ENCODE measurements around the gene MMP25.

DNA sequence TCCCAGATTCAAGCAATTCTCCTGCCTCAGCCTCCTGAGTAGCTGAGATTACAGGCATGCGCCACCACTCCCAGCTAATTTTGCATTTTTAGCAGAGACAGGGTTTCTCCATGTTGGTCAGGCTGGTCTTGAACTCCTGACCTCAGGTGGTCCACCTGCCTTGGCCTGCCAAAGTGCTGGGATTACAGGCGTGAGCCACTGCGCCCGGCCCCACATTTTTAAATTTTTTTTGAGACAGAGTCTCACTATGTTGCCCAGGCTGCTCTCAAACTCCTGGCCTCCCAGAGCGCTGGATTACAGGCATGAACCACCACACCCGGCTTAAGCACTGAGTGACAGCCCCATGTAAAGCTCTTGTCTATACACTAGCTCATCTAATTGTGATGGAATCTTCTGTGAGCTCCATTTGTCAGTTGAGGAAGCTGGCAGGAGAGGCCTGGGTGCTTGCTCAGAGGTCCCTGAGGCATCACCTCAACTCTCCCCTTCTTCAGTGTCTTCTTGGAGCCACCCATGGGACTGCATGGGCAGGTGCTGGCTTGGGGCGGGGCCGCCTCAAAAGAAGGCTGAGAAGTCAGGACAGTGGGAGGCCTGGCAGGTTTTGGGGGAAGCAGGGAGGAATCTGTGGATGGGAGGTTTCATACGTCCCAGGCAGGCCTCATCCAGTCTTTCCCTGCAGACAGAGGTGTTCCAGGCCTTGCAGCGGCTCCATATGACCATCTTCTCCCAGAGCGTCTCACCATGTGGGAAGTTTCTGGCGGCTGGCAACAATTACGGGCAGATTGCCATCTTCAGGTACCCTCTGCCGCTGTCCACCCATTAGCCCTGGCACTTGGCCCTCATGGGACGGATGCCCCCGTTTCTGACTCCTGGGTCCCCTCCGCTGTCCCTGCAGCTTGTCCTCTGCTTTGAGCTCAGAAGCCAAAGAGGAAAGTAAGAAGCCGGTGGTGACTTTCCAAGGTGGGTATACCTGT, 21.0 kb upstream of the MMP25 start:
- TF ChIP-seq, protein P1, sequence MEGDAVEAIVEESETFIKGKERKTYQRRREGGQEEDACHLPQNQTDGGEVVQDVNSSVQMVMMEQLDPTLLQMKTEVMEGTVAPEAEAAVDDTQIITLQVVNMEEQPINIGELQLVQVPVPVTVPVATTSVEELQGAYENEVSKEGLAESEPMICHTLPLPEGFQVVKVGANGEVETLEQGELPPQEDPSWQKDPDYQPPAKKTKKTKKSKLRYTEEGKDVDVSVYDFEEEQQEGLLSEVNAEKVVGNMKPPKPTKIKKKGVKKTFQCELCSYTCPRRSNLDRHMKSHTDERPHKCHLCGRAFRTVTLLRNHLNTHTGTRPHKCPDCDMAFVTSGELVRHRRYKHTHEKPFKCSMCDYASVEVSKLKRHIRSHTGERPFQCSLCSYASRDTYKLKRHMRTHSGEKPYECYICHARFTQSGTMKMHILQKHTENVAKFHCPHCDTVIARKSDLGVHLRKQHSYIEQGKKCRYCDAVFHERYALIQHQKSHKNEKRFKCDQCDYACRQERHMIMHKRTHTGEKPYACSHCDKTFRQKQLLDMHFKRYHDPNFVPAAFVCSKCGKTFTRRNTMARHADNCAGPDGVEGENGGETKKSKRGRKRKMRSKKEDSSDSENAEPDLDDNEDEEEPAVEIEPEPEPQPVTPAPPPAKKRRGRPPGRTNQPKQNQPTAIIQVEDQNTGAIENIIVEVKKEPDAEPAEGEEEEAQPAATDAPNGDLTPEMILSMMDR (IDR thresholded peaks at IDR 0.05): no peak
- no peak for TF ChIP-seq POLR2A (IDR thresholded peaks at IDR 0.05)
